ENCODE results near the gene DOHH. TPM values are rescaled to one million over a fixed set of nuclear protein-coding genes. Genes with fewer than 3 reads are reported as not detected.

Gene DOHH
- total RNA-seq, 1 donor from 2014 or later, result 14.5 TPM

DNA sequence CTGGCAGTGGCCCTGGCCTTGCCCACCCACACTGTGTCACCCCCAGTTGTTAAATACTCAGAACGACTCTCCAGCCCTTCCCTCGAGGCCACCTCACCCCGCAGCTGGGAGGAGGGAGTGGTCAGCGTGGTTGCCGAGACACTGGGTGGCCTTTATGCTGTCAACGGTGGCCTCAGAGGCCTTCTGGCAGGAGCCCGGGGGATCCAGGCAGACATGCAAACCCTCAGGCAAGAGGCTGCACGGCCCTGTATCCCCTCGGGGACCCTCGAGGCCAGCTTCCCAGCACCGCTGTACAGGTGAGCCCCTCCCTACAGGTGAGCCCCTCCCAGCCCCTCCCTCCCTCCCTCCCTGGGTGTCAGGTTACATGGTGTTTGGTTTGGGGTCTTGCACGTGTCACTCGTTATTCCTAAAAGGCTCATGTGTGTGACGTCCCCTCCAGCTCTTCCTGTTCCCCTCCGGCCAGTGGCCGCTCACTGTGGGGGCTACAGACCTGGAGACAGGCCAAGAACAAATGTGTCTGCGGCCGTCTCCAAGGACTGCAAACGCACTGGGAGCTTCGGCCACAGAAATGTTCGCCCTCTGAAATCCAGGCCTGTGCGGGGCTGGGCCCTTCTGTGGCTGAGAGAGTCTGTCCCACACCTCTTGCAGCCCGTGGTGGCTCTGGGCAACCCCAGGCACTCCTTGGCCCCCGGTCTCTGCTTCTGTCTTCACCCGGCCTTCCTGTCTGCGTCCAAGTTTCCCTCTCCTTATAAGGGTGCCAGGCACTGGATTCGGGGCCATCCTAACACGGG is 38.7 kb upstream of the DOHH start, which contains the start of gene TEKTIP1:
TSS of gene TEKTIP1 (plus strand) at position 210 of the 791 bp plus-strand sequence. CDS start at position 214, 4 bp downstream.
- Histone ChIP-seq H3K79me2 (ENCODE audit: insufficient read depth, low read length) (peaks cover 5% of the 10 kb centered on the region), H4K20me1 (ENCODE audit: insufficient read depth, low read length) (peaks cover 57% of the 10 kb centered on the region), H3K27me3 (ENCODE audit: insufficient read depth, low read length) (no peaks in the 10 kb centered on the region), H3K9ac (ENCODE audit: low read length) (no peak within 1 kb of the TSS), H3K27ac (ENCODE audit: low read depth, low read length) (no peak within 1 kb of the TSS), H3K4me1 (ENCODE audit: insufficient read depth, low read length) (no peaks in the 10 kb centered on the region), H3K9me3 (ENCODE audit: insufficient read depth, low read depth, low read length) (no peaks in the 10 kb centered on the region), H2AFZ (ENCODE audit: low read depth, low read length) (no peak within 1 kb of the TSS), H3K4me2 (ENCODE audit: low read length) (no peak within 1 kb of the TSS), H3K4me3 (ENCODE audit: insufficient read depth, low read depth, low read length) (no peak within 1 kb of the TSS), H3K36me3 (ENCODE audit: insufficient read depth, low read length) (peaks cover 4% of the 10 kb centered on the region)
- Mint-ChIP-seq H3K27ac (ENCODE audit: unreplicated experiment) (peak within 1 kb of the TSS; percentile 75), H3K27me3 (ENCODE audit: low read depth, unreplicated experiment) (no peaks in the 10 kb centered on the region), H3K4me1 (ENCODE audit: low read depth, unreplicated experiment) (no peaks in the 10 kb centered on the region), H3K9me3 (ENCODE audit: unreplicated experiment) (no peaks in the 10 kb centered on the region), H3K36me3 (ENCODE audit: low read depth, unreplicated experiment) (peaks cover 12% of the 10 kb centered on the region), H3K4me3 (ENCODE audit: unreplicated experiment) (no peak within 1 kb of the TSS)
- FAIRE-seq, result no peak
- DNase-seq (ENCODE audit: low read depth), result no peak
- TF ChIP-seq EZH2 (IDR thresholded peaks at IDR 0.05; ENCODE audit: insufficient read depth, low read length), result no peak
- TF ChIP-seq, protein P1, sequence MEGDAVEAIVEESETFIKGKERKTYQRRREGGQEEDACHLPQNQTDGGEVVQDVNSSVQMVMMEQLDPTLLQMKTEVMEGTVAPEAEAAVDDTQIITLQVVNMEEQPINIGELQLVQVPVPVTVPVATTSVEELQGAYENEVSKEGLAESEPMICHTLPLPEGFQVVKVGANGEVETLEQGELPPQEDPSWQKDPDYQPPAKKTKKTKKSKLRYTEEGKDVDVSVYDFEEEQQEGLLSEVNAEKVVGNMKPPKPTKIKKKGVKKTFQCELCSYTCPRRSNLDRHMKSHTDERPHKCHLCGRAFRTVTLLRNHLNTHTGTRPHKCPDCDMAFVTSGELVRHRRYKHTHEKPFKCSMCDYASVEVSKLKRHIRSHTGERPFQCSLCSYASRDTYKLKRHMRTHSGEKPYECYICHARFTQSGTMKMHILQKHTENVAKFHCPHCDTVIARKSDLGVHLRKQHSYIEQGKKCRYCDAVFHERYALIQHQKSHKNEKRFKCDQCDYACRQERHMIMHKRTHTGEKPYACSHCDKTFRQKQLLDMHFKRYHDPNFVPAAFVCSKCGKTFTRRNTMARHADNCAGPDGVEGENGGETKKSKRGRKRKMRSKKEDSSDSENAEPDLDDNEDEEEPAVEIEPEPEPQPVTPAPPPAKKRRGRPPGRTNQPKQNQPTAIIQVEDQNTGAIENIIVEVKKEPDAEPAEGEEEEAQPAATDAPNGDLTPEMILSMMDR (IDR thresholded peaks at IDR 0.05; ENCODE audit: insufficient read depth, low read depth, low read length), result no peak

DNA sequence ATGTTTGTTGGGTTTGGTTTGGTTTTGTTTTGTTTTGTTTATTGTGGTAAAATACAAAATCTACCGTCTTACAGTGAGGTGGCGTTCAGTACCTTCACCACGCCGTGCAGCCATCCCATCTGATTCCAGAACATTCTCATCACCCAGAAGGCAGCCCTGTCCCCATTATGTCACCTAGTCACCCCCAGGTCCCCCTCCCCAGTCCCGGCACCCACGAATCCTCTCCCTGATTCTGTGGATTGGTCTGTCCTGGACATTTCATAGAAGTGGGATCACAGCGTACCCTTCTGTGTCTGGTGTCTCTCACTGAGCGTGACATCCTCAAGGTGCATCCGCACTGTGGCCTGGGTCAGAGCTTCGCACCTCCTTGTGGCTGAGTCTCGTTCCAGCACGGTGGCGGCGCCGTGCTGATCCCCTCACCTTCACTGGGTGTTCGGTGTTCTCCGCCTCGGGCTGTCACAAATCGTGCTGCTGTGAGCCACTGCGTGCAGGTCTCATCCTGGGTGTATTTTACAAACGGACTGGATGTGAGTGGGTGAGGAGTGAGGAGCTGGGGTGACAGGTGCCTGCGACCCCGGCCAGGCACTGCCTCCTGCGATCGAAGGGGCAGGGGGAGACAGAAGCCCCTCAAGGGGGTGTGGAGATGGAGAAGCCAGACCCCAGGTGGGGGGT is 37.9 kb upstream of the DOHH start:
- FAIRE-seq (no peak), DNase-seq (ENCODE audit: low read depth) (no peak)
- TF ChIP-seq EZH2 (IDR thresholded peaks at IDR 0.05; ENCODE audit: insufficient read depth, low read length), result no peak
- TF ChIP-seq, protein P1 (IDR thresholded peaks at IDR 0.05; ENCODE audit: insufficient read depth, low read depth, low read length), result no peak
- Mint-ChIP-seq H3K27ac (ENCODE audit: unreplicated experiment) (peak overlapping the region; percentile 75), H3K4me1 (ENCODE audit: low read depth, unreplicated experiment) (no peaks in the 10 kb centered on the region), H3K27me3 (ENCODE audit: low read depth, unreplicated experiment) (no peaks in the 10 kb centered on the region), H3K4me3 (ENCODE audit: unreplicated experiment) (no peak overlapping the region), H3K9me3 (ENCODE audit: unreplicated experiment) (no peaks in the 10 kb centered on the region), H3K36me3 (ENCODE audit: low read depth, unreplicated experiment) (peaks cover 12% of the 10 kb centered on the region)
- no peak overlapping the region for H3K4me3 ChIP-seq (ENCODE audit: insufficient read depth, low read depth, low read length)
- H3K4me2 ChIP-seq (ENCODE audit: low read length), result no peak overlapping the region
- H3K79me2 ChIP-seq (ENCODE audit: insufficient read depth, low read length), result peaks cover 5% of the 10 kb centered on the region
- no peaks in the 10 kb centered on the region for H3K27me3 ChIP-seq (ENCODE audit: insufficient read depth, low read length)
- no peaks in the 10 kb centered on the region for H3K9me3 ChIP-seq (ENCODE audit: insufficient read depth, low read depth, low read length)
- H2AFZ ChIP-seq (ENCODE audit: low read depth, low read length), result no peak overlapping the region
- no peak overlapping the region for H3K9ac ChIP-seq (ENCODE audit: low read length)
- H3K36me3 ChIP-seq (ENCODE audit: insufficient read depth, low read length), result peaks cover 4% of the 10 kb centered on the region
- H3K27ac ChIP-seq (ENCODE audit: low read depth, low read length), result no peak overlapping the region
- no peaks in the 10 kb centered on the region for H3K4me1 ChIP-seq (ENCODE audit: insufficient read depth, low read length)
- H4K20me1 ChIP-seq (ENCODE audit: insufficient read depth, low read length), result peaks cover 51% of the 10 kb centered on the region
